HUES48 (cell line): ENCODE data around the gene MASP2.
"Not testable (repeated sequence)": the region's sequence is repeated elsewhere in the genome, so short reads cannot be mapped to it uniquely, and the experiment has no call there.

Experiments used
- H3K27ac ChIP-seq: one replicate; pipeline ENCODE4 v1.7.0; 2013; ENCODE audit warnings: low read depth, low read length, inconsistent platforms
- H3K27me3 ChIP-seq: 2 replicates; pipeline ENCODE4 v1.6.1; 2013; ENCODE audit warnings: mild to moderate bottlenecking, low read length; ENCODE audit not compliant: control insufficient read depth, insufficient read depth
- H3K36me3 ChIP-seq: 2 replicates; pipeline ENCODE4 v1.6.1; 2013; ENCODE audit warnings: low read length; ENCODE audit not compliant: control insufficient read depth, insufficient read depth
- H3K4me1 ChIP-seq: 2 replicates; pipeline ENCODE4 v1.6.1; 2013; ENCODE audit warnings: mild to moderate bottlenecking, low read length; ENCODE audit not compliant: control insufficient read depth, insufficient read depth
- H3K4me3 ChIP-seq: 2 replicates; pipeline ENCODE4 v1.5.1; 2013; ENCODE audit warnings: mild to moderate bottlenecking, low read depth, low read length
- H3K9ac ChIP-seq: 2 replicates; pipeline ENCODE4 v1.6.1; 2013; ENCODE audit warnings: mild to moderate bottlenecking, low read depth, low read length, moderate library complexity
- H3K9me3 ChIP-seq: 2 replicates; pipeline ENCODE4 v1.6.1; 2013; ENCODE audit warnings: low read length; ENCODE audit not compliant: control insufficient read depth, insufficient read depth

MASP2 gene

DNA sequence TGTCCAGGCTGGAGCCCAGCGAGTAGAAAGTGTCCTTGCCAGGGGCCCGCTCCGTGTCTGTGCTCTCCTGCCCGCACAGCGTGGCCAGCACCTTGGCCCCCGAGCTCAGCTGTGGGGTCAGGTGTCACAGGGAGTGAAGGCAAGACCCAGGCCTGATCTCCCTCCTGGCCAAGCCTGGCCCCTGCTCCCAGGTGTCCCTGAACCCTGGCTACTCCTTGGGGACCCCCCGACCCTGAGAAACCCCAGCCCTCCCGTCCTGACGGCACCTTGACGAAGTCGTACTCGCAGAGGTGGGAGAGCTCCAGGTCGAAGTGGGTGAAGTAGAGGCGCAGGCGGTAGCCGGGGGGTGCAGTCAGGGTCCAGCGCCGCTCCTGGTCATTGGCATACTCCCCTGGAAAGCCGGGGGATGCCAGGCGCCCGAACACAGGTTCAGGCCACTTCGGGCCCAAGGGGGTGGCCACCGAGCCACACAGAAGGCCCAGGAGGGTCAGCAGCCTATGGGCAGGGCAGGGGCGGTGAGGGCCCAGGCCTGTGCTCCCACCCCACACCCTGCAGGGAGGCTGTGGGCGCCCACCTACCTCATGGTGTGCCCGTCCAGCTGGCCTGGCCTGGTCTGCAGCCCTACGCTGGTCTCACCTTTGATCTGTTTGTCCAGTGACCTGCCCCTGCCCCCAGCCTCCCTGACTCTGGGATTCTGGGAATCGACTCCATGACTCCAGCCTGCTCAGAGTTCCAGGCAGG is at the start of gene MASP2:
TSS of gene MASP2 (minus strand) at position 615 of the 741 bp plus-strand sequence. CDS start at position 583, 32 bp downstream.
- Histone ChIP-seq H3K36me3 (no peaks in the 10 kb centered on the region), H3K9me3 (no peaks in the 10 kb centered on the region), H3K4me3 (no peak within 1 kb of the TSS), H3K9ac (no peak within 1 kb of the TSS), H3K27ac (no peak within 1 kb of the TSS), H3K27me3 (no peaks in the 10 kb centered on the region), H3K4me1 (no peaks in the 10 kb centered on the region)

DNA sequence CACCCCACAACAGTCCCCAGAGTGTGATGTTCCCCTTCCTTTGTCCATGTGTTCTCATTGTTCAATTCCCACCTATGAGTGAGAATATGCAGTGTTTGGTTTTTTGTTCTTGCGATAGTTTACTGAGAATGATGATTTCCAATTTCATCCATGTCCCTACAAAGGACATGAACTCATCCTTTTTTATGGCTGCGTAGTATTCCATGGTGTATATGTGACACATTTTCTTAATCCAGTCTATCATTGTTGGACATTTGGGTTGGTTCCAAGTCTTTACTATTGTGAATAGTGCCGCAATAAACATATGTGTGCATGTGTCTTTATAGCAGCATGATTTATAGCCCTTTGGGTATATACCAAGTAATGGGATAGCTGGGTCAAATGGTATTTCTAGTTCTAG is 36.7 kb upstream of the MASP2 start:
- H3K4me3 ChIP-seq, H3K4me1 ChIP-seq, H3K27me3 ChIP-seq, H3K9ac ChIP-seq, H3K9me3 ChIP-seq, H3K27ac ChIP-seq: not testable (repeated sequence)
- H3K36me3 ChIP-seq, result peaks cover 64% of the 10 kb centered on the region

DNA sequence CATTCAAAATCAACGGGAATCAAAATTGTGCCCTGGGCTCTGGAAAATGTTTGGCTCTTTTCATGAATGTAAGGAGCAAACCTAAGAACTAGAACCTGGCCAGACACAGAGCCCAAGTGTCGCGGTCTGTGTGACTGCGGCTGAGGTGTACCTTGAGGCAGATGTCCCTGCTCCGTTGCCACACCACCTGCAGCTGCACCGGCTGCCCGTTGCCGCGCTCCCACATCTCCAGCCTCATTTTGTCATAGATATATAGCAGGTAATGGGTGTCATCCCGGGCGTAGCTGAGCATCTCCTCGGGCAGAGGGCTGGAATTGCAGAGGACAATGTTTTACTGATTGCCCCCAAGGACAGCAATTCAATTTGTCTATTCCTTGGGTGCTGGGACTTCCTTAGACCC is 33.9 kb upstream of the MASP2 start:
- H3K36me3 ChIP-seq, result peaks cover 64% of the 10 kb centered on the region
- H3K27ac ChIP-seq, result no peak overlapping the region
- no peak overlapping the region for H3K4me3 ChIP-seq
- no peaks in the 10 kb centered on the region for H3K9me3 ChIP-seq
- H3K27me3 ChIP-seq, result no peaks in the 10 kb centered on the region
- H3K4me1 ChIP-seq, result no peaks in the 10 kb centered on the region
- no peak overlapping the region for H3K9ac ChIP-seq

DNA sequence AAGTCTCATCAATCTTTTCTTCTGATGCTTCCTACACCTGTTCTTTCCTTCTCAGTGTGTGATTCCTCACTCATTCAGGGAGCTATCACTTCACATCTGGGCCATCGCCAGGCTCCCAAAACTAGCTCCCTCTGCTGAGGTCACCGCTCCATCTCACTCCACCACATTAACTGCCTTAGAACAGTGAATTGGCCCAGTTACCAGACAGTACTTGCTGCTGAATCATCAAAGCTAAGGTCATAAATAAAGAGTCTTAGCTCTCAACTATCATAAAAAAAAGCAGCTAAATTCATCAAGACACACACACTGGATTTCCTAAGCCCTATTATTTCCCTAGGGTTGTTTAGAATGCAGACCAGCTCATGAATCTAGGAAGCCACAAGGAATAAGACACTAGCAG is 31.6 kb upstream of the MASP2 start:
- H3K36me3 ChIP-seq, result peaks cover 87% of the 10 kb centered on the region
- H3K4me1 ChIP-seq, result no peaks in the 10 kb centered on the region
- no peak overlapping the region for H3K27ac ChIP-seq
- H3K9me3 ChIP-seq, result no peaks in the 10 kb centered on the region
- no peak overlapping the region for H3K4me3 ChIP-seq
- H3K27me3 ChIP-seq, result no peaks in the 10 kb centered on the region
- no peak overlapping the region for H3K9ac ChIP-seq

DNA sequence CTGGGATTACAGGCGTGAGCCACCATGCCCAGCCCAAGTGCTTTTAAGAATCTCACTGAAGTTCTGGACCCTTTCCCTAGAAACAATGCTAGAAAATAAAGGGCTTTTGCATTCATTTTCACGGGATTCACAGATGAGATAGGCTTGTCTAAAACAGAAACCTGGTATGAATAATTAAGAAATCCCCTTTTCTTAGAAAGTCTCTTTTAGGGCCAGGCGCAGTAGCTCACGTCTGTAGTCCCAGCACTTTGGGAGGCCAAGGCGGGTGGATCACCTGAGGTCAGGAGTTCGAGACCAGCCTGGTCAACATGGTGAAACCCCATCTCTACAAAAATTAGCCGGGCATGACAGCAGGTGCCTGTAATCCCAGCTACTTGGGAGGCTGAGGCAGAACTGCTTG is 26.4 kb upstream of the MASP2 start:
- H3K9me3 ChIP-seq, H3K27me3 ChIP-seq, H3K4me3 ChIP-seq, H3K27ac ChIP-seq, H3K9ac ChIP-seq, H3K4me1 ChIP-seq: not testable (repeated sequence)
- H3K36me3 ChIP-seq, result peaks cover 94% of the 10 kb centered on the region

DNA sequence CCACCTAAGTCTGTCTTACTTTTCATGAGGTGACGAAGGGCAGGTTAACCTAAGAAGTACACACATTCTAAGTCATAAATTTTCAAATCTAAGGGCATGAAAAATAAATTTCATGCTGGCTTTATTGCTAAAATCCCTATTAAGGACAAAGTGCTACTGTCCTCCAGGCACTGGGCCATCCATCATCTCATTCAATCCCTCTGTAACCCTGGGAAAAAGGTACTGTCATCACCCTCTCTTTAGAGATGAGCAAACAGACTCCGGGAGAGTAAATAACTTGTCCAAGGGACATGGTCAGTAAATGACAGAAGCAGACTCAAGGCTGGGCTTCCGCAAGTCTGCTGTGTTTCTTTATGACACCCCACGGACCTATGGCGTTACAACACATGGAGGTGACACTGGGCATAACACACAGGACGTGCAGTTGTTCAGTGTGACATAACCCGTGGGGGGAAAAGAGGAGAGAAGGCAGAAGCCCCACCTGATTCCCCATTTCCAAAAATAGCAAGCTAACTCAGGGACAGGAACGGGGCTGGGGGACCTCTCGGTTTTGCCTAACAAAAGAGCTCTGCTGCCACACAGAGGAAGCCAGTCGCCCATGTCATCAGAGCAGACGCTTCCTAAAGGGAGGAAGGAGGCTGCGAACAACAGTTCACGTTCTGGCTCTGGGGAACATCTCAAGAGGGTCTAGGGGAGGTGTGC is 25.3 kb upstream of the MASP2 start:
- peaks cover 97% of the 10 kb centered on the region for H3K36me3 ChIP-seq
- no peaks in the 10 kb centered on the region; the same call in 1 of the 2 replicates for H3K4me1 ChIP-seq
- H3K4me3 ChIP-seq, result no peak overlapping the region
- no peaks in the 10 kb centered on the region for H3K27me3 ChIP-seq
- no peaks in the 10 kb centered on the region for H3K9me3 ChIP-seq
- no peak overlapping the region for H3K27ac ChIP-seq
- H3K9ac ChIP-seq, result no peak overlapping the region

DNA sequence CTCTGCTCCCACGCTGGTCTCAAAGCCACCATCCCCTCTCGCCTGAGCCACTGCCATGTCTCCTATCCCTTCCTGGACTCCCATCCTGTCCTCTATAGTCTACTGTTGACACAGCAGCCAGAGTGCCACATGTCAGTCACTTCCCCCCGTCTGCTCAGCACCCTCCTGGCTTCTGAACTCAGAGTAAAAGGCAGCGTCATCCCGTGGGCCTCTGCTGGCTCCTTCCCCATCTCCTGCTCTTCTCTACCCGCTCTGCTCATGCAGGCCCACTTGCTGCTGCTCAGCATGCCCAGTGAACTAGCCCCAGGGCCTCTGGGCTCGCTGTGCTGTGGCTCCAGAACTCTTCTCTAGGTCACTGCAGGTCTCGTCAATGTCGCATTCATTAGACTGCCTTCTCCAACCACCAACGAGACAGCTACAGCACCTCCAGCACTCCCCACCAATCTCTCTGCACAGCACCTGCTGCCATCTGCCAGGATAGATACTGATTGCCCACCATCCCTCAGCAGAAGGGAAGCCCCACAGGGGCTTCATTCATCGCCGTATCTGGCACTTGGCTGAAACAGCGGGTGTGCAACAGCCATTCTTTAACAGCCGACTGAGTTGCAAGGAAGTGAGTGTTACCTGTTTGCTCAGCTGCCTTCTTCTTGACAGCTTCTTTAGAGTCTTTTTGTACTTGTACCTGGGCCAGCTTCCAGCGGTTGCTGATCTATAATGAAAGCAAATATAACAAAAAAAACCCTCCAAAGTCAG is 24.6 kb upstream of the MASP2 start:
- H3K36me3 ChIP-seq, result peaks cover 94% of the 10 kb centered on the region
- no peaks in the 10 kb centered on the region; the same call in 1 of the 2 replicates for H3K4me1 ChIP-seq
- H3K9me3 ChIP-seq, result no peaks in the 10 kb centered on the region
- no peaks in the 10 kb centered on the region for H3K27me3 ChIP-seq
- H3K9ac ChIP-seq, result no peak overlapping the region
- H3K4me3 ChIP-seq, result no peak overlapping the region
- H3K27ac ChIP-seq, result no peak overlapping the region

DNA sequence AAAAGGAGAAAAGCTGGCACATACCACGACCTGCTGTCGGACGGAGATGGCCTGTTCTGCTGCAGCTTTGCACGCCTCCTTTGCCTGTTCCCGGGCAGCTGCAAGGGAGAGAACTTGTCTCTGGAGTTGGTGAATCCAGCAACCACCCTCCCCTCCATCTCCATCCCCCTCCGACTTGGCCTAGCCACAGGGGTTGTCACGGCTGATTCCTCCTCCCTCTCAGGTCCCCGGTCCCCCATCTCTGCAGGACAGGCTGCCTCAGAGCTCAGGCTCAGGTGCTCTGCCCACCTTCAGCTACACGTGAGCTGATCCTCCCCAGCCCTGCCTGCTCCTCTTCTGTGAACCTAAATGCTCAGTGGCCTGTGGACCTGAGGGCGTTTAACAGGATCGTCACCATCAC is 23.8 kb upstream of the MASP2 start:
- peaks cover 94% of the 10 kb centered on the region for H3K36me3 ChIP-seq

DNA sequence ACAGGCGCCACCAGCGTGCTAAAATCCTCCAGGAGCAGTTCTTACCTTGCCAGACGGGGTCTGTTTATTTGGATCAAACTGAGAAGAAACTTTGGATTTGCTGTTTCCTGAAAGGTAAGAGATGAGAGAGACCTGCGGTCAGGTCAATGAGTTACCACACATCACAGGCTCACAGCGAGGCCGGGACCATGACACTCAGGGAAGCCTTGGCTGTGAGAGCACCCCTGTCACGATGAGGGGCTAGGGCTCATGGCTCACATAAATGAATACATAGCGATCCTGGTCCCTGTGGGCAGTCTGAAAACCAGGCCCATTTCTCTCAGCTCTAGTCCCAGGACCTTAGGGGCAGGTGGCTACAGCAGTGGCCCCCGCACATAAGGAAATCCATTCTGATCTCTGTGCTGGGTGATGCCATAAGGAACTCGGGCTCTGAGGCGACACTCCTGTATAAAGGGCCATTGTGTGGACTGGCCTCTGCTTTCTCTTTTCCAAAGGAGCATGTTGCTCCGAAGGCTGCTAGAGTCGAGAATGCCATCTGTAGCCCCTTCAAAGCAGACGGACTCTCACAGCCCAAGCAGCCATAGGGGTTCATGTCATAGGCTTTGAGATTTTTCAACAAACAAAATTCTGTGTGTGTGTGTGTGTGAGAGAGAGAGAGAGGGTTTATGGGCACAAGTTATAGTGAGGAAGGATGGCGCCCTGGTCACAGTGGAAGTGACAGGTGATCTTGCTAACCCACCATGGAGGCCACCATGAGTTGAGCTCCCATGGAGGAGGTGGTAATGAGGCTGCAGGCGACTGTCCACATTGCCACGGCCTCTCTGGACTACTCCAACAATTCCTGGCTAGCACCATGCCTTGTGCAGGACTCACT is 21.8 kb upstream of the MASP2 start:
- Histone ChIP-seq H3K27ac (no peak overlapping the region), H3K27me3 (no peaks in the 10 kb centered on the region), H3K4me1 (no peaks in the 10 kb centered on the region; the same call in 1 of the 2 replicates), H3K9ac (no peak overlapping the region), H3K9me3 (no peaks in the 10 kb centered on the region), H3K36me3 (peaks cover 86% of the 10 kb centered on the region), H3K4me3 (no peak overlapping the region)

More for the DNA sequence above, 23.8 kb upstream of the MASP2 start:
- H3K4me1 ChIP-seq, result no peaks in the 10 kb centered on the region; the same call in 1 of the 2 replicates
- H3K4me3 ChIP-seq, result no peak overlapping the region
- H3K27ac ChIP-seq, result no peak overlapping the region
- no peak overlapping the region for H3K9ac ChIP-seq
- no peaks in the 10 kb centered on the region for H3K9me3 ChIP-seq
- H3K27me3 ChIP-seq, result no peaks in the 10 kb centered on the region

DNA sequence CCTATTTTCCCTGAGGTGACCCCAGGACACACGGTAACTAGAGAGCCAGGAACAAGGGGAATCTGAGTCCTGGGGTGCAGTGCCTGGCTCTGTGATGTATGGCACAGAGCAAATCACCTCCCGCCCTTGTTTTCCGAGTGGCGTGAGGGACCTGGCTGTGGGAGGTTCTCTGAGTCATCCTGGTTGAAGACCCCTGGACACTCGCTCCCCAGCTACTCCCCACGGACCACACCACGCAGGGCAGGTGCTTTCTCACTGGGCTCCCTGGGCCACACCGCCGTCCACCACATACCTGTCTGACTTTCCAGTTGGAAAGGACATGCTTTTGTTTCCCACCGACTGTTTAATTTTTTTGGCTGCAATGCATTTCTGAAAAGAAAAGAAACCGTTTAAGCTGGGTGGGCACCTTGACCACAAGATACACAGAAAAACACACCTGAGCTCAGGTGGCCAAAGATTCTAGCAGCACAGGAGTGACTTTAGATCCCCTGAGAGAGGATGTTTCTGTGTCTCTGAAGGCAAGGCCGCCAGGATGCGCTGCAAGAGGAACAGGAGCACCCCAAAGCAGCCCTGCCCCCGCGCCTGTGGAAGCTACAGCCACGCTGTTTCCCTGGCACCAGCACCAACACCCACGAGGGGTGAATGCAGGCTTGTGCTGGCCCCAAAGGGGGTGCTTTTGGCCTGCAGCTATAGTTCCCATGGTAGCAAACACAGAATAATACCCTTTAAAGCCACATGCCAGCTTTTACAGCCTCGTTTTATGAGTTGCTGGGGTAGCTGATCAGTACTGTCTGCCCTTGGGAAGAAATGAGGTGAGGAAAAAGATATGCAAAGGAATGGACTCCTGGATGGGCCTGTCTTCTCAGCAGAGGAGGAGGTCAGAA is 20.9 kb upstream of the MASP2 start:
- H3K4me1 ChIP-seq, result no peaks in the 10 kb centered on the region; the same call in 1 of the 2 replicates
- no peaks in the 10 kb centered on the region for H3K9me3 ChIP-seq
- no peaks in the 10 kb centered on the region for H3K27me3 ChIP-seq
- no peak overlapping the region for H3K4me3 ChIP-seq
- H3K36me3 ChIP-seq, result peaks cover 85% of the 10 kb centered on the region
- H3K27ac ChIP-seq, result no peak overlapping the region
- no peak overlapping the region for H3K9ac ChIP-seq
